ENCODE results near the gene IRAK3. TPM values are rescaled to one million over a fixed set of nuclear protein-coding genes. Genes with fewer than 3 reads are reported as not detected.
A peak's percentile ranks its signal among the peaks of the same experiment; 100 is the strongest.

The IRAK3 gene
- total RNA-seq (2014; rRNA removed; shearing (Covaris generic)) (3.7 and 6.6 TPM in 2 replicates), polyA plus RNA-seq (2016; fragmentation: Nextera tagmentation; extraction: Ambion mirVana) (3.1 and 3.3 TPM in 2 replicates)

GRCh38 chr12:66188584-66189485 is at the start of gene IRAK3:
Gene IRAK3 (plus strand): TSS chr12:66189214. CDS start chr12:66189300, 86 bp downstream.
- no peaks in the 10 kb centered on the region for H3K9me3 ChIP-seq (ENCODE audit: low read depth)
- peaks cover 8% of the 10 kb centered on the region for H3K79me2 ChIP-seq (ENCODE audit: insufficient read depth)
- H3K4me3 ChIP-seq: peak within 1 kb of the TSS; percentile 75
- TF ChIP-seq EZH2 (IDR thresholded peaks at IDR 0.05; ENCODE audit: insufficient read depth, poor library complexity, severe bottlenecking): no peak
- no peak for TF ChIP-seq EZH2phosphoT487 (IDR thresholded peaks at IDR 0.05; ENCODE audit: insufficient read depth, low read depth)
- WGBS, 2 experiments (ENCODE audit: low coverage in 1 of 2, low lambda C conversion rate in 2 of 2, missing lambda C conversion rate in 2 of 2): 18 to 22% methylated on average over 63 to 82 of the region's 82 CpGs
- H3K27me3 ChIP-seq (replicated peaks; ENCODE audit: insufficient read depth): no peaks in the 10 kb centered on the region
- H3K9ac ChIP-seq: peak within 1 kb of the TSS; percentile 79
- peak within 1 kb of the TSS; percentile 98 for H2AFZ ChIP-seq
- H3K4me2 ChIP-seq (ENCODE audit: unreplicated experiment): peak within 1 kb of the TSS; percentile 87
- peak; percentile 82 for DNase-seq
- H3F3A ChIP-seq (ENCODE audit: insufficient read depth): peaks cover 12% of the 10 kb centered on the region; the same call in 1 of the 2 replicates
- H3K9me2 ChIP-seq (ENCODE audit: insufficient read depth): no peaks in the 10 kb centered on the region
- no peaks in the 10 kb centered on the region for H4K20me1 ChIP-seq (ENCODE audit: insufficient read depth)
- H3K4me1 ChIP-seq (ENCODE audit: insufficient read depth): peaks cover 10% of the 10 kb centered on the region; the same call in 1 of the 2 replicates
- peak within 1 kb of the TSS; percentile 46 for H3K27ac ChIP-seq
- in situ Hi-C loops (cut with MboI): no loop called here
- H3K36me3 ChIP-seq (ENCODE audit: low read depth): no peaks in the 10 kb centered on the region

- no peak overlapping the region for H3K4me2 ChIP-seq (ENCODE audit: unreplicated experiment)
- WGBS, 2 experiments (ENCODE audit: low coverage in 1 of 2, low lambda C conversion rate in 2 of 2, missing lambda C conversion rate in 2 of 2): 98 to 100% methylated on average over 2 of the region's 2 CpGs
- H3K4me1 ChIP-seq (ENCODE audit: insufficient read depth): peaks cover under 1% of the 10 kb centered on the region; the same call in 1 of the 2 replicates
- no peaks in the 10 kb centered on the region for H3K27me3 ChIP-seq (replicated peaks; ENCODE audit: insufficient read depth)
- no peak overlapping the region for H3K4me3 ChIP-seq
- no peak overlapping the region for H2AFZ ChIP-seq
- no peaks in the 10 kb centered on the region for H3K9me2 ChIP-seq (ENCODE audit: insufficient read depth)
- DNase-seq: no peak
- peaks cover 55% of the 10 kb centered on the region for H3K79me2 ChIP-seq (ENCODE audit: insufficient read depth)
- TF ChIP-seq EZH2 (IDR thresholded peaks at IDR 0.05; ENCODE audit: insufficient read depth, poor library complexity, severe bottlenecking): no peak
- no peak for TF ChIP-seq EZH2phosphoT487 (IDR thresholded peaks at IDR 0.05; ENCODE audit: insufficient read depth, low read depth)
- no peak overlapping the region for H3K27ac ChIP-seq
- peaks cover 11% of the 10 kb centered on the region; the same call in 1 of the 2 replicates for H3F3A ChIP-seq (ENCODE audit: insufficient read depth)
- peaks cover 62% of the 10 kb centered on the region for H3K36me3 ChIP-seq (ENCODE audit: low read depth)
- no peaks in the 10 kb centered on the region for H4K20me1 ChIP-seq (ENCODE audit: insufficient read depth)
- in situ Hi-C loops (cut with MboI): no loop called here
- H3K9ac ChIP-seq: no peak overlapping the region
- H3K9me3 ChIP-seq (ENCODE audit: low read depth): no peaks in the 10 kb centered on the region
Measured at GRCh38 chr12:66139328-66139727, 49.7 kb upstream of the IRAK3 start.

GRCh38 chr12:66140731-66141130 is 48.3 kb upstream of the IRAK3 start:
- Histone ChIP-seq H3K9me2 (ENCODE audit: insufficient read depth) (no peaks in the 10 kb centered on the region), H3K36me3 (ENCODE audit: low read depth) (peaks cover 64% of the 10 kb centered on the region)
- in situ Hi-C loops (cut with MboI): loop anchor here (10.0 kb wide), 1 partner anchor 264 kb away; no protein-coding TSS in a partner anchor

GRCh38 chr12:66141299-66141698 is 47.7 kb upstream of the IRAK3 start:
- WGBS, 2 experiments (ENCODE audit: low coverage in 1 of 2, low lambda C conversion rate in 2 of 2, missing lambda C conversion rate in 2 of 2): 98 to 99% methylated on average over 2 of the region's 2 CpGs
- H3K27me3 ChIP-seq (replicated peaks; ENCODE audit: insufficient read depth): no peaks in the 10 kb centered on the region
- no peak for DNase-seq
- no peak overlapping the region for H2AFZ ChIP-seq
- H3K9me2 ChIP-seq (ENCODE audit: insufficient read depth): no peaks in the 10 kb centered on the region
- H3F3A ChIP-seq (ENCODE audit: insufficient read depth): peaks cover 26% of the 10 kb centered on the region
- peaks cover 53% of the 10 kb centered on the region for H3K79me2 ChIP-seq (ENCODE audit: insufficient read depth)
- no peaks in the 10 kb centered on the region for H4K20me1 ChIP-seq (ENCODE audit: insufficient read depth)
- no peaks in the 10 kb centered on the region for H3K9me3 ChIP-seq (ENCODE audit: low read depth)
- H3K27ac ChIP-seq: no peak overlapping the region
- H3K36me3 ChIP-seq (ENCODE audit: low read depth): peaks cover 61% of the 10 kb centered on the region
- H3K9ac ChIP-seq: no peak overlapping the region
- no peak overlapping the region for H3K4me3 ChIP-seq
- H3K4me2 ChIP-seq (ENCODE audit: unreplicated experiment): no peak overlapping the region
- in situ Hi-C loops (cut with MboI): loop anchor here (10.0 kb wide), 1 partner anchor 264 kb away; no protein-coding TSS in a partner anchor
- TF ChIP-seq EZH2 (IDR thresholded peaks at IDR 0.05; ENCODE audit: insufficient read depth, poor library complexity, severe bottlenecking) (no peak), EZH2phosphoT487 (IDR thresholded peaks at IDR 0.05; ENCODE audit: insufficient read depth, low read depth) (no peak)
- H3K4me1 ChIP-seq (ENCODE audit: insufficient read depth): peaks cover 14% of the 10 kb centered on the region

More at GRCh38 chr12:66140731-66141130, 48.3 kb upstream of the IRAK3 start:
- Histone ChIP-seq H3F3A (ENCODE audit: insufficient read depth) (peaks cover 23% of the 10 kb centered on the region), H3K4me1 (ENCODE audit: insufficient read depth) (peaks cover 13% of the 10 kb centered on the region), H4K20me1 (ENCODE audit: insufficient read depth) (no peaks in the 10 kb centered on the region), H3K9ac (no peak overlapping the region), H3K27ac (no peak overlapping the region), H3K4me3 (no peak overlapping the region), H3K27me3 (replicated peaks; ENCODE audit: insufficient read depth) (no peaks in the 10 kb centered on the region), H2AFZ (no peak overlapping the region), H3K79me2 (ENCODE audit: insufficient read depth) (peaks cover 56% of the 10 kb centered on the region), H3K4me2 (ENCODE audit: unreplicated experiment) (no peak overlapping the region), H3K9me3 (ENCODE audit: low read depth) (no peaks in the 10 kb centered on the region)
- DNase-seq: peak; percentile 47
- TF ChIP-seq EZH2phosphoT487 (IDR thresholded peaks at IDR 0.05; ENCODE audit: insufficient read depth, low read depth): no peak
- TF ChIP-seq EZH2 (IDR thresholded peaks at IDR 0.05; ENCODE audit: insufficient read depth, poor library complexity, severe bottlenecking): no peak

Data from GM23248 (cell line).